ENCODE results near the gene ZNF560. TPM values are rescaled to one million over a fixed set of nuclear protein-coding genes. Genes with fewer than 3 reads are reported as not detected.

Gene ZNF560
- total RNA-seq, 1 donor from 2014 or later: 0.12 TPM

- Mint-ChIP-seq H3K4me1 (peaks cover 37% of the 10 kb centered on the region), H3K36me3 (ENCODE audit: low read depth) (peaks cover 31% of the 10 kb centered on the region), H3K4me3 (peak within 1 kb of the TSS; percentile 95), H3K9me3 (peaks cover 8% of the 10 kb centered on the region), H3K27ac (ENCODE audit: unreplicated experiment) (peak within 1 kb of the TSS; percentile 98), H3K27me3 (ENCODE audit: low read depth) (no peaks in the 10 kb centered on the region)
- TF ChIP-seq CTCF (conservative IDR thresholded peaks at IDR 0.05): peak; percentile 61
- peak; percentile 82 for DNase-seq (ENCODE audit: low read depth, low spot score)
Measured at GRCh38 chr19:9435279-9436268, 62.8 kb downstream of the ZNF560 start, which contains the start of gene ZNF266. TSS of gene ZNF266 (minus strand) at chr19:9435573. CDS start at chr19:9420089, 15,484 bp downstream.

- H3K4me3 Mint-ChIP-seq: peak overlapping the region; percentile 79
- H3K36me3 Mint-ChIP-seq (ENCODE audit: low read depth): peaks cover 33% of the 10 kb centered on the region
- peak; percentile 64 for TF ChIP-seq CTCF (conservative IDR thresholded peaks at IDR 0.05)
- H3K9me3 Mint-ChIP-seq: no peaks in the 10 kb centered on the region
- peak; percentile 50 for DNase-seq (ENCODE audit: low read depth, low spot score)
- no peaks in the 10 kb centered on the region for H3K27me3 Mint-ChIP-seq (ENCODE audit: low read depth)
- no peak overlapping the region for H3K27ac Mint-ChIP-seq (ENCODE audit: unreplicated experiment)
- peaks cover 33% of the 10 kb centered on the region for H3K4me1 Mint-ChIP-seq
Measured at GRCh38 chr19:9431475-9431874, 66.9 kb downstream of the ZNF560 start.

- Mint-ChIP-seq H3K4me3 (peak overlapping the region; percentile 17), H3K36me3 (ENCODE audit: low read depth) (peaks cover 31% of the 10 kb centered on the region), H3K4me1 (peaks cover 23% of the 10 kb centered on the region), H3K27me3 (ENCODE audit: low read depth) (no peaks in the 10 kb centered on the region), H3K27ac (ENCODE audit: unreplicated experiment) (no peak overlapping the region), H3K9me3 (no peaks in the 10 kb centered on the region)
- TF ChIP-seq CTCF (conservative IDR thresholded peaks at IDR 0.05): no peak
- no peak for DNase-seq (ENCODE audit: low read depth, low spot score)
Measured at GRCh38 chr19:9430444-9430843, 68.0 kb downstream of the ZNF560 start.

GRCh38 chr19:9427941-9428340, 70.5 kb downstream of the ZNF560 start:
- Mint-ChIP-seq H3K27ac (ENCODE audit: unreplicated experiment) (no peak overlapping the region), H3K27me3 (ENCODE audit: low read depth) (no peaks in the 10 kb centered on the region), H3K4me3 (no peak overlapping the region), H3K36me3 (ENCODE audit: low read depth) (peaks cover 46% of the 10 kb centered on the region), H3K9me3 (peaks cover 6% of the 10 kb centered on the region), H3K4me1 (peaks cover 6% of the 10 kb centered on the region)
- no peak for TF ChIP-seq CTCF (conservative IDR thresholded peaks at IDR 0.05)
- no peak for DNase-seq (ENCODE audit: low read depth, low spot score)

Other genes with a start within 250 kb of the ZNF560 start
- gene OR7E24, start 247.7 kb downstream of the ZNF560 start, total RNA-seq: not detected in 2 replicates
- 6.7 and 7.3 TPM in 2 replicates for gene ZNF699, start 188.8 kb downstream of the ZNF560 start, total RNA-seq
- 24.0 and 26.5 TPM in 2 replicates for gene ZNF559, start 174.4 kb downstream of the ZNF560 start, total RNA-seq
- gene ZNF177, start 135.6 kb downstream of the ZNF560 start, total RNA-seq: 8.0 and 9.6 TPM in 2 replicates
- 25.8 and 27.5 TPM in 2 replicates for gene ZNF266, start 63.0 kb downstream of the ZNF560 start, total RNA-seq
- 24.5 and 26.7 TPM in 2 replicates for gene ZNF426, start 40.0 kb upstream of the ZNF560 start, total RNA-seq
- gene ZNF121, start 85.9 kb upstream of the ZNF560 start, total RNA-seq: 71.1 and 78.7 TPM in 2 replicates
- 57.7 and 63.9 TPM in 2 replicates for gene ZNF561, start 122.6 kb upstream of the ZNF560 start, total RNA-seq
- 23.3 and 25.8 TPM in 2 replicates for gene ZNF562, start 176.5 kb upstream of the ZNF560 start, total RNA-seq